Kidney capillary endothelial cell (primary cell): ENCODE data around the gene CNKSR3.

ENCODE experiments used
- DNase-seq: peaks from one replicate; pipeline ENCODE4 v3.0.0-alpha.2; 2018; ENCODE audit warnings: low spot score

Gene CNKSR3

DNA sequence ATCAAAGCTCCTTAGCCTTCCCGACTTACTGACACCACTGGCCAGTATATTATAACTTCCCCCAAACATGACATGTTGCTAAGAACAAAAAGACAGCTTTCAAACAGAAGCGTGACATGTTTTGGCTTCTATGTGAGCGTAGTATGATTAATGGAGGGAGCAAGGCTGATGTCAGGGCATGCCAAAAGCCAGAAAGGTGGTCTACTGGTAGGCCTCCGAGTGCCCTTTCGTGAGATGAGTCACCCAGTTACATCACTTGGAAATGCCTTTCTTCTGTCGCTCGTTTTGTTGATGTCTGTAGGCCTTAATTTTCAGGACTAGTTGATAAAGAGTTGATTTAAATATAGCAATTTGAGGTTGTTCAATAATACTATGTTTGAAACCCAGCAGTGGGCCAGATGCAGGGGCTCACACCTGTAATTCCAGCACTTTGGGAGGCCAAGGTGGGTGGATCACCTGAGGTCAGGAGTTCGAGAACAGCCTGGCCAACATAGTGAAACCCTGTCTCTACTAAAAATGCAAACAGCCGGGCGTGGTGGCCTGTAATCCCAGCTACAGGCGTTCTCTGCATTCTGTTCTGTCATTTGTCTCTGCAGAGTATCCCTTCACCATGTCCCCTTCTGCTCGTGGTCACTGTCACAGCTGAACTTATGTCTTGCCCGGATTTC is 53.3 kb downstream of the CNKSR3 start:
- no peak for DNase-seq

DNA sequence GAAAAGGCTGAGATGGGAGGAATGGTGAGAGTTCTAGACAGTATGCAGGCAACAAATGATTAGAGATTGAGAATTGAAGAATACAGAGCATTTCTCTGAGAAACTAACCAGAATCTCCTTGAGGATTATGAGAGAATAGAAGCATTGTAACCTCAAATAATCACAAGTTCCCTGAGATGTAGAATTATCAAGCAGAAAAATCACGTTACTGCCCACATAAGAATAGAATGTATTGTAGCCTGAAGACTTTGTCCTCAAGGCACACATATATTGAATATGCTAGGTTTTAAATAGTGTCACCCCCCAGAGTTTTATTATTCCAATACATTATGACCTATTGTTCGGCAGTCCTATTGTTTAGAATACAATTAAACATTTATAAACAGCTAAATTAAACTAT is 57.2 kb downstream of the CNKSR3 start:
- no peak for DNase-seq

DNA sequence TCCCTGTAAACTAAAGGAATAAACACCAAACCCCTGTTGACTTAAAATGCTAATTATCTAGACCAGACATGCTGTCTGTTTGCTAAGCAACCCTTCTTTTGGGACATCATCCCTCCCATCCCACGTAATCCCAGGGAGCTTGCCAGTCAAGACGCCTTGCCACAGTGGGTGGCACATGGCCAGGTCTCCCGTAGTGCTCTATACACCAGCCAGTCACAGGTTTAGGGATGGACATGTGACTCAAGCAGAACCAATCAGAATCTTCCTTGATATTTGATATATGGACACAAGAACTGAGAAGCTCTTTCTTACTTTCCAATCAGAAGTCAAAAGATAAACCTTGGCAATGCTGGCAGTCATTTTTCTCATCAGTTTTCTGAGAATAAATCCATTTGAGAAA is 60.0 kb downstream of the CNKSR3 start:
- no peak for DNase-seq

DNA sequence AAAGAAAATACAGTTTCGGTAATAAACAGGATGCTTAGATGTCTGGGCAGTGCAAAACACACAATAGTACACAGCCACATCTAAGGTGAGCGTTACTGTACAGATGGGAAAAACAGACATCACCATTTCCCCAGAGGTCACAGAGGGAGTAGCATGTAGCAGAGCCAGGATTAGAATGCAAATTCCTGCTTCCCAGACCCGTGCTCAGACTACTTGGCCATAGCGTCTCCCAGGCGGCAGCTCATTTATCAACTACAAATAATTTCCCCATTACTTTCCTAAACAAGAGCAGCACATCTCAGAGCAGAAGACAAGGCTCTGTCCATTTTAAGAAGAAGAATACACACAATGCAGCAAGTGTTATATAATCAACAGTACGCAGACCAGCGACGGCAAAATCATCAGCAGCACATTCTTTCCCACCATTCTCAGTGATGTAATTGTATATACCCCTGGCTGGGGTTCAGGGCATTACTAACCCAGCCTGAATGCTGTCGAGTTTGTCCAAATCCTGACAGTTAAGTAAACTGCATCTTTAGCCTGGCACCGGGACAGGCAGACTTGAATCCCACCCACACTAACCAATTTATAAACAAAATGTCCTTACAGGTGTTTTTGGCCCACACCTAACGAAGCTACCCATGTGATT is 61.9 kb downstream of the CNKSR3 start:
- peak; percentile 52 for DNase-seq

DNA sequence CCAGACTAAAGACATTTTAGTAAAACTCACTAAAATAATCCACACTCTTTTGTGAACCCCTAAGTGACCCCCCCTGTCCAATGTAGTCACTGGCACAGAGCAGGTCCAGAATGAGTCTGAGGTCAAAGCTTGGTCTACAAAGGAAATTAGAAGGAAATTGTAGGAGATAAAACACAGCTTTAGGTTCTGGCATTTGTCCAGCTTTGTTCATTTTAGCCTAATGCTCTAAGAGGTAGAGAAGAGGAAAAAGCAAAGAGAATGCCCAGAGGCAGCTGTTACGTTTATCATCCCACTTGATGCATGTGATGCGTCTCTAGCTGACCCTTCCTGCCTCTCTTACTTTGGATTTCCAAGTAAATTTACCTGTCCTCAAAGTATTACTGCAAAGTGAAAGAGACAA is 62.5 kb downstream of the CNKSR3 start:
- peak; percentile 58 for DNase-seq

DNA sequence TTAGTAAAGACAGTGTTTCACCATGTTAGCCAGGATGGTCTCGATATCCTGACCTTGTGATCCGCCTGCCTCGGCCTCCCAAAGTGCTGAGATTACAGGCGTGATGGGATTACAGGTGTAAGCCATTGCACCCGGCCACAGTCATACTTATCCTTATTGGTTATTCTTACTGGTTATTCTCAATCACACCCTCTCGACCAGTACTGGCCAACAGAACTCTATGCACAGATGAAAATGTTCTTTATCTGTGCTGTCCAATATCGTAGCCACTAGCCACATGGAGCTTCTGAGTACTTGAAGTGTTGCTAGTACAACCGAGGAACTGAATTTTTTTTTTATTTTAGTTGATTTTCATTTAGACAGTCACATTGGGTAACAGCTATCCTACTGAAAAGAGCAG is 63.5 kb downstream of the CNKSR3 start:
- no peak for DNase-seq

DNA sequence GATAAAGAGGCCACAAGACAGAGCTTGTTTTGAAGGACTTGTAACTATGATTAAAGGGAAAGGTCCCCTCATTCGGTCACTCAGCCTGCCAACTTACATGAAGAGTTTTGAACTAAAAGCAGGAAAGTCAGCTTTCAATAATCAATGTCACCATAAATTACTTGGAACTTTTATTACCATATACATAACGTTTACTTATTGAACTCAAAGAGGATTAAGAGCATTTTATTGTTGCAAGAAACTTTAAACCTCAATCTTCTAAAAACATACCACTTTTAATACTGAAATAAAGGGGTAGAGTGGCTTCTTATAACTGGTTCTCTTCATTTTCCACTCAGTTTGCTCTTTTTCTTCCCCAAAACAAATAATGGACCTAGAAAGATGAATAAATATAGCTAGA is 65.1 kb downstream of the CNKSR3 start:
- DNase-seq: no peak

DNA sequence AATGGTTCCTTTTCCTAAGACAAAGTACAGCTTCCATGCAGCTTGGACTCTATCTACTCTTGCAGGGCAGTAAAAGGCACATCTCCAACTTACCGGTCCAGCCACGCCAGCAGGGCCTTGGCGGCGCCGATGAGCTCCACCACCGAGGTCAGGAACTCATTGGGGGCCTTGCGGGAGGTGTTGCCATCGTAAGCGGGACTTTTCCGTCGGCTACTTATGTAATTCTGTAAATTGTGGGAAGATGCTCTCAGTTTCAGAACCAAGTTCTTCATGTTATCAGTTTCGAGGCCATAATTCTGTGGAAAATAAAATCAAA is 68.5 kb downstream of the CNKSR3 start:
- no peak for DNase-seq

DNA sequence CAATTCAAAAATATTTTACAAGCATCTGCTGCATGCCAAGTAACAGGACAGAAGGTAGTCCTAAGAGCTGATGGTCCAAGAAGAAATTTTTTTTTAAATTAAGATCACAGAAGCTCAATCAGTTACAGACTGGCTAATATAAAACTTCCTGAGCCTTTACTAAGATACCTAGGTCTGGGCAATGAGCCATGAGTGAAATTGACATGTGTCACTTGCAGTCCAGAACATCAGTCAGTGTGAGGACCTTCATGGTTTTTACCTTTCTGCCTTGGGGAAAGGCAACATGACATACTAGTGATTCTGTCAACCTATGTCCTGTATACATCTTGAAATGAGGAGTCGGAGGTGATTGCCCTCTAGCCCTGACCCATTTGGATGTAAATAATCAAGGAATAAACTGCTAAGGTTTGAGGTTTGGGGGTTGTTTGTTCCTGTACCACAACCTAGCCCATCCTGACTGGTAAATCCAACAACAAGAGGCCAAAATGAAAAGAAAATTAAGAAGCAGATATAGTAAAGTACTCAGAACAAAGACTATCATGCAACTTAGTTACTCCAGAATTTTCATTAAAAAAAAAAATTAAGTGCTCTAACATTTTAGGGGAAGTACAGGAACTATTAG is 70.0 kb downstream of the CNKSR3 start:
- DNase-seq: no peak

DNA sequence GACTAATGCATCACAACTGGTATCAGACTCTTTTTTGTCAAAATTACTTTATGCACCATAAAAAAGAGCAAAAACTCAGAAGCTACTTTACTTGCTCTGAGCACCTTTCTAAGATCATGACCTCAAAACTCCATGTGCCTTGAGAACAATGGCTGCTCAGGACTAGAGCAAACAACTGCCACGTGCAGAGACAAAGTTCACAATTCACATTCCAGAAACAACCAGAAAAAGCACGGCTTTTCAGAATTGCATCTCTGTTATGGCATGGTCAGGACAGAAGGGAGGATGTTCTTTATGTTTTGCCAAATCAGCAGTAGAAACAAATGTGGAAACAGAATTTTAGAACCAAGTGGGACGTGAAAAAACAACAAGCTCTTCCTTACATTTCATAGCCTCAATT is 70.5 kb downstream of the CNKSR3 start:
- DNase-seq: no peak

DNA sequence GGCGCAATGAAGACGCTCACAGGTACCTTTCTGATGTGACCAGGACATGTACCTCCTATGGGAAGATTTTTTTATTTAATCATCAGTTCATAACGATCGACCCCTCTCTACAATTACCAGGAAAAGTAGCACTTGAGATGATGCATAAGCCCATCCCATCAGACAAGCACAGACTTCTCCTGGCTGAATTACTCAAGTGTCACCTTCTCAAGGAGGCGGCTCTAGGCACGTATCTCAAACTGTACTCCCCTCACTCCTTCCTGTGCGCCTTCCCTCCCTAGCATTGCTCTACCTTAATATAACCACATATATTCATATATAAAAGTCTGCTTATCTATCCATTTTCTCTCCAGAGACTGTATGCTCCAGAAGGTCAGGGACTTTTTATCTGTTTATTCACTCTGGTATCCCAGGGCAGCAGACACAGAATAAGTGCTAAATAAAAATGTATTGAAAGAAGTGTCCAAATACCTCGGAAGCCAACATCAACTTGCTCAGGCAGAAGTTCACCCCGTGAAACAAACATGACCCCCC is 71.5 kb downstream of the CNKSR3 start:
- no peak for DNase-seq

DNA sequence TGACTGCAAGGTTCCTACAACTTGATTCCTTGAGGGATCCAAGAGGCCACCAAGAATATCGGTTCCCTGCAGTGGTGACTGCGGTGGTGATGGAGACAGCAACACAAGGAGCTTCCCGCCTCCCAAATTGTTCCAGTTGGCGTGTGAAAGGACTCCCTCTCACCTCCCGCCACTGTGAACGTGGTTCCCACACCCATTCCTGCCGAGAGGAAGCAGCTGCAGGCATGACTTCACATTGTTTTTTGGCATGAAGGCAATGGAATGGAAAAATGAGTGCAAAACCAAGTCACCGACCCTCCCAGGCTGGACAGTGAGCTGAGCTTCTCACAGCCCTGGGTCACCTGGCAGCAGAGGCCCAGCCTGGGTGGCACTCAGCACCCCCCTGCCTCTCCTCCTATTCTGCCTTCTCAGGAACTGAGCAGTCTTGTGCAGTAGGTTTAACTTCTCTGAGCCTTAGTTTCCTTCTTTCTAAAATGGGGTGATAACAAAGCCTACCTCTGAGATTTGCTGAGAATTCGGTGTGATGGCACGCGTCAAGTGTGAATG is 75.0 kb downstream of the CNKSR3 start:
- no peak for DNase-seq

DNA sequence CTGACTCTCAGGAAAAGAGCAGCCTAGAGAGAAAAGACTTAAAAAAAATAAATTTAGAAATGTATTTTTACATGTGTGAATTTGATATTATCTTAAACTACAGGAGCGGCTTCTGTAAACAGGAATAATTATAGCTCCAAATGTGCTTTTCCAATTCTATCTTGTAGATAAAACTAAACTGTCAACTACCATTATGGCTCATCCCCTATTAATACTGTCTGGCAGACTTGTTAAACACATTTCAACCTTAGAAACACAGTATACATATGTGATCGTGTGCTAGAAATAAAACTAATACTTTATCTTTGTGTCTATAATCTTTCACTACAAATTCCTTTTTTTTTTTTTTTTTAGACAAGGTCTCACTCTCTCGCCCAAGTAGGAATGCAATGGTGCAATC is 75.8 kb downstream of the CNKSR3 start:
- no peak for DNase-seq

DNA sequence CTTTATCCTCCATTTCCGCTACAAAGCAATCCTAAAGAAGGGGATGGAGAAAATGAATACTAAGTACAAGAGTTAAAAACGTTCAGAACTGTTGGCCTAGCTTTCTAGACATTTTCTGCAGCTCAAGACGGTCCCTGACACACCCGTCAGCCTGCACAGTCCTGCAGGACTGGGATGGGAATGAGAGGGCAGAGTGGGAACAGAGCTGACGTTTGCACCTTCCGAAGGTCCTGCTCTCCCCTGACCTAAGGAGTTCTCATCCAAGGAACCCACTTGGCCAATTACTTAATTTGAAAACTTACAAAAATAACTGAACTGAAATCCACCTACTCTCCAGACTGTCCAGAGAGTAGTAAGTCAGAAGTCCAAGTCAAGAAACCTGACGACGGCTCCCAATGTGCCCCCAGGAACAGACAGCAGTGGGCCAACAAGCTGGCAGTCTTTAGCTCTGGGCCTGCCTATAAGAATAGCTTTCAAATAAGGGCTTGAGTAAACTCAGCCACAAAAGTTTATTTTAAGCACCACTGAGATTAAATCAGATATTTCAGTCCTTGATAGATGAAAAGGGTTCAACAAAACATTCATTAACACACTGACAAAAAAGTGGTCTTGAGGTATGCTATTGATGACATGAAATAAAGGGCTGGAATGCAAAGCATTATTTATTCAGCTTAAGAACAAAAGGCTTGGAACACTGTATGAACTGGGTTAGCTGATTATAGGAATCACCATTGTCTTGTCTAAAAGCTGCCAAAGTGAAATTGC is 76.8 kb downstream of the CNKSR3 start:
- DNase-seq: no peak

DNA sequence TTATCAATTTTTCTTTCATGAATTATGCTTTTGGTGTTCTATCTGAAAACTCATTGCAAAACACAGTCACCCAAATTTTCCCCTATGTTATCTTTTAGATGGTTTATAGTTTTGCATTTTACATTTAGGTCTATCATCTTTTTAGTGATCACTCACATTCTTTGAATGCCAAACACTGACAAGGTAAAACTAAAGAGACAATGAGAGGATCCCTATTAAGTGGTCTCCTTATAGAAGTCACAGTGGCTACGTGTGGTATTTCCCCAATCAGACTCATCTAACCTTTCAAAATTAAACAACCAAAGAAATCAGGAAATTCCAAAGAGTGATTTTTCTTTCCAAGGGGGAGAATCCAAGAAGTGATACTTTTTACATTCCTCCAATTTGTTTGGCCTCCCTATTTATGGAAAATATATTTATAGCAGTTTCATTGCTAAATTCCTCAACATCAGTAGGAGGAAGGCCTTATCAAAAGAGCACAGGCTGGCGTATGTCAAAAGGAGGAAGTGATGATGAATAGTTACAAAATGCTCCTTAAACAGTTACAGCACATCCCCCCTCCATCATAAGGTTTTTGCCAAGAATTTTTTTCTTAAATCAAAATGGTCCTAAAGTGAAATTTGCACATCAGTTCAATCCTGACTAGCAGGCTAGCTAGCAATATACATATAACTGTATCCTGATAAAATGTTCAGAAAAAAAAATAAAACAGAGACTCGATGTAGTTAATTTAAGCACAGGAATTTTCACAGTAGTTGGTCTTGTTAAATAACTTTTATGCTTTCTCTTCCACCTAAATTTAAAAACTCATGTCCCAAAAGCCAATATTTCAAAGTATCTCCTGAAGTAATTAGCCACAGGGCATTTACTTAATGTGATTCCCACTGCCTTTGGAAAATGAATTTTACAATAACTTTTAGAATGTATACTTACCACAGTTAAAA is 77.7 kb downstream of the CNKSR3 start:
- DNase-seq: peak; percentile 88

DNA sequence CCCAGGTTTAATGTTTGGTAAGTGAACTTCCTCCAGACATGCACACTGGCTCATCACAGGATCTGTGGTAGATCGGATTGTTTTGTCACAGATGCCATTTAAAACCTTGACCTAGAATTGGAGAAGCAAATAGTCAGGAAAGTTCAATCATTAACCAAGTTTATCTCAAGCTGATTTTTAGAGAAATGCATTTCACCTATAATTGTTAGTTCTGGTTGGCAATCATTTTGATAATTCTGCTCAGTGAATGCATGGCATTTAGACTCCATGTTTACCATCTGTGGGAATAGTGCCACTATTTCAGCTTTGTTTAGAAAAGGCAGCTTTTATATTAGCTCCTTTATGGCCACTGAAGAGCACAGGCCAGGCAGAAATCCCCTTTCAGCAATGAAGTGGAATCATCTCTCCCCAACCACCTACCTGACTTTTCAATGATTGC is 80.0 kb downstream of the CNKSR3 start:
- DNase-seq: no peak

DNA sequence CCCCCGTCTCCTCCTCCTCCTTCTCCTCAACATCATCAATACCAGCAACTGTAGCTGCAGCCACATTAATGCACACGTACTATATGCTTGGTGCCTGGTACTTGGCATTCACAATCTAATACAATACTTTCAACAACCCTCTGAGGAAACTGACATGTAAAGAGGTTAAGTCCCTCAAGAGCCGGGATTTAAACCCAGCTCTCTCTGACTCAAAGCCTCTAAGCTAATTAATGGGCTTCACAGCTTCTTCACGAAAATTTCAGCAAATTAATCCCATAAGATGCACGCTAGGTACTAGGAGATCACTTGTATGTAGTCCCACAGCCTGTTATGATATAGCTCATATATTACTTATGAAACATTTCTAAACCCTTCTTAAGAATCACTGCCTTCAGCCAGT is 80.8 kb downstream of the CNKSR3 start:
- no peak for DNase-seq

DNA sequence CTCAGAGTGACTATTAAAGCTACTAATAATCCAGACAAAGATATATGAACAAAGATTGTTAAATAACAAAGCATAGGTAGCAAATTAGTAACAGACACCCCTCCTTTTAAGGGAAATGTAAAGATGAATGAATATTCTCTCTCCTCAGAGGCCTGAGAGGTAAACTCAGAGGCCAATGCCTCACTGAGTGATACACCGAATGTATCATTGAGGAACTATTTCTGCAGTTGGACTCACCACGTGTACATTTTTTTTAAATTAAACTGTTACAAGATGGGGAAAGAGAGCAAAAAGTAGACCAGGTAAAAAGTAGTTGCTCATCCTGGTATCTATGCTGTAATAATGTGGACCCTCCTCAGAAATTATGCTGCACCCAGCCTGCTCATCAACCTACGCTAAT is 81.6 kb downstream of the CNKSR3 start:
- no peak for DNase-seq

DNA sequence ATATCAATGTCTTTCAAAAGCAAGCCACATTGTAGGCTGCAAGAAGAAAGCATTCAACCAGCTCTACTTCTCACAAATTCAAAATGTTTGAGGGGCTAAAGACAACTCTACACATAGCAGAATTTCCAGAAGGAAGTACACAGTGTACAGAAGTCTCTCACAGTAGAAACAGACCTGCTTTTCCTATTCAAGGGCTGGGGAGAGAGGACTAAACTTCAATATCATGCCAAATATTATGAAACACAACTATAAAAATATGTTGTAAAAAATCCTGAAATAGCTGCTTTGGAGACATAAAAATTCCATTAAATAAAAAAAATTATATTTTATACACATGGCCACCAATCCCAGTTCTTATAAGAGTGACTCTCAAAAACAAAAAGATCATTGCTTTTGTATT is 83.0 kb downstream of the CNKSR3 start:
- no peak for DNase-seq

DNA sequence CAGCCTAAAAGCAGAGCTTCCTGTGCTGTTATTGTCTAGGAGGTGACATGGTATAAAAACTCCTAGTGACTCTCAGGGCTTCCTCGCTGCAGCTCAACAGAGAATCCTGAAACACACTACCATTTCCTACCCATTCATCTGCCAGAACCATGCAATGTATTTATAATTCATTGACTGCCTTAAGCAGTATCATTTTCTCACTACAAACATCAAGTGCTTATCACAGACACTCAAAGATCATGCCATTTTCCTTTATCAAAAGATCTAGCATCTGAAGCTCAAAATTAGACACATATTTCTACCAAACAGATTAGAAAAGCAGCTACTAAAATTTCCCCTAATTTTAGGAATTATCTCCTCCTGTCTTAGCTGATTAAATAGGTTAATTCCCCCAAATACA is 83.5 kb downstream of the CNKSR3 start:
- no peak for DNase-seq

DNA sequence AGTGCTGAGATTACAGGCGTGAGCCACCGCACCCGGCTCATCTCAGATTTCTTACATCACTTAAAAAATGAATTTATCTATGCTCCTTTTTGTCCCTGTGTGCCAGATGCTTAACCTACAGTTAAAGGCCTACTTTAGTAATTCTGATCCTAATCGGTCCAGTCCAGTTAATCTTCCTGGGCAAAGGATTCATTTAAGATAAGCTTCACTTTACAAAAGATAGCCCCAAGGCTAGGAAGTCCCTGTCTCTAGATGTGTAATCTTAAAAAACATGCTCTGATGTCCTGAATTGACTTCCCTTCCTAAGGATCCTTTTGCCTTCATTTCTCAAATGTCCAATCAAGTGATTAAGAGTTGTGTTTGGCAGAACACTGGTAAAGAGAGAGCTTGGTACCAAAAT is 85.5 kb downstream of the CNKSR3 start:
- no peak for DNase-seq
